Diencephalon (tissue), 1 donor: ENCODE measurements around the gene MRPS6. TPM values are rescaled to one million over a fixed set of nuclear protein-coding genes. Genes with fewer than 3 reads are reported as not detected.

ENCODE experiments used
- total RNA-seq: library from RNA; depleted of rRNA; stranded (reverse); fragments of >200 nt; gene quantifications from one replicate; pipeline ENCODE4 v1.2.3, GENCODE V29; 2014

MRPS6 gene
- 30.2 TPM for total RNA-seq

GRCh38 chr21:34073032-34073748, at the start of gene MRPS6, which contains the start of gene SLC5A3:
MRPS6 (plus strand) TSS chr21:34073578; CDS start chr21:34073701, 123 bp downstream.
SLC5A3 (plus strand) TSS chr21:34073578; CDS start chr21:34095199, 21,621 bp downstream.

Other genes starting within 250 kb of the MRPS6 start
- gene ATP5PO, start 157.8 kb upstream of the MRPS6 start, total RNA-seq = 179 TPM
- gene SLC5A3, start within 50 bp of the MRPS6 start, total RNA-seq = 66.7 TPM